ENCODE results near the gene NELL1. TPM values are rescaled to one million over a fixed set of nuclear protein-coding genes. Genes with fewer than 3 reads are reported as not detected.

Gene NELL1
- total RNA-seq, 3 donors from 2014 or later (not counting 1 experiment from before 2014, with no cell fraction given), result not detected

- no peaks in the 10 kb centered on the region for H3K4me1 ChIP-seq (ENCODE audit: control insufficient read depth, insufficient read depth, low read length)
- H3K4me1 Mint-ChIP-seq, result no peaks in the 10 kb centered on the region
- H3K27ac Mint-ChIP-seq, result no peak overlapping the region
- ATAC-seq, result no peak
- H3K27ac ChIP-seq (ENCODE audit: low read length), result no peak overlapping the region
- TF ChIP-seq CTCF (IDR thresholded peaks at IDR 0.05), result no peak
- peaks cover 2% of the 10 kb centered on the region for H3K36me3 Mint-ChIP-seq
- no peak overlapping the region for H3K4me3 ChIP-seq (ENCODE audit: low read length)
- intact Hi-C loops (cut with micrococcal nuclease), result loop anchor here (5.0 kb wide), 1 partner anchor 391 kb away; no protein-coding TSS in a partner anchor
- no peaks in the 10 kb centered on the region for H3K36me3 ChIP-seq (ENCODE audit: control insufficient read depth, insufficient read depth, low read length)
- no peak overlapping the region for H3K4me3 Mint-ChIP-seq
- peaks cover 17 to 27% of the 10 kb centered on the region in 2 donors for H3K9me3 Mint-ChIP-seq
- no peaks in the 10 kb centered on the region for H3K27me3 Mint-ChIP-seq (ENCODE audit: low read depth in 2 of 2)
- no peaks in the 10 kb centered on the region for H3K27me3 ChIP-seq (ENCODE audit: control insufficient read depth, insufficient read depth, low read length)
- H3K9me3 ChIP-seq (ENCODE audit: control insufficient read depth, insufficient read depth, low read length), result no peaks in the 10 kb centered on the region
- DNase-seq, result no peak
- WGBS (ENCODE audit: insufficient coverage), result 84% methylated on average over 3 of the region's 3 CpGs
Observed at GRCh38 chr11:20931029-20931428, 261.6 kb downstream of the NELL1 start.

- ATAC-seq (no peak), DNase-seq (no peak)
- Histone ChIP-seq H3K4me3 (ENCODE audit: low read length) (no peak overlapping the region), H3K4me1 (ENCODE audit: control insufficient read depth, insufficient read depth, low read length) (no peaks in the 10 kb centered on the region), H3K27ac (ENCODE audit: low read length) (no peak overlapping the region), H3K36me3 (ENCODE audit: control insufficient read depth, insufficient read depth, low read length) (no peaks in the 10 kb centered on the region), H3K27me3 (ENCODE audit: control insufficient read depth, insufficient read depth, low read length) (no peaks in the 10 kb centered on the region), H3K9me3 (ENCODE audit: control insufficient read depth, insufficient read depth, low read length) (no peaks in the 10 kb centered on the region)
- intact Hi-C loops (cut with micrococcal nuclease), result loop anchor here (5.0 kb wide), 1 partner anchor 389 kb away; no protein-coding TSS in a partner anchor
- TF ChIP-seq CTCF (IDR thresholded peaks at IDR 0.05), result no peak
- no peak overlapping the region for H3K27ac Mint-ChIP-seq
- H3K36me3 Mint-ChIP-seq, result no peaks in the 10 kb centered on the region
- no peak overlapping the region for H3K4me3 Mint-ChIP-seq
- H3K9me3 Mint-ChIP-seq, result peaks cover 16 to 25% of the 10 kb centered on the region in 2 donors
- H3K4me1 Mint-ChIP-seq, result no peaks in the 10 kb centered on the region
- H3K27me3 Mint-ChIP-seq (ENCODE audit: low read depth in 2 of 2), result no peaks in the 10 kb centered on the region
- 71% methylated on average over 3 of the region's 3 CpGs for WGBS (ENCODE audit: insufficient coverage)
Observed at GRCh38 chr11:20933086-20933485, 263.7 kb downstream of the NELL1 start.

- intact Hi-C loops (cut with micrococcal nuclease), result loop anchor here (5.0 kb wide), 1 partner anchor 388 kb away; no protein-coding TSS in a partner anchor
- no peaks in the 10 kb centered on the region for H3K27me3 ChIP-seq (ENCODE audit: control insufficient read depth, insufficient read depth, low read length)
- H3K4me3 ChIP-seq (ENCODE audit: low read length), result no peak overlapping the region
- Mint-ChIP-seq H3K36me3 (no peaks in the 10 kb centered on the region), H3K4me1 (no peaks in the 10 kb centered on the region), H3K27me3 (ENCODE audit: low read depth in 2 of 2) (no peaks in the 10 kb centered on the region), H3K27ac (no peak overlapping the region), H3K9me3 (peaks cover 19 to 28% of the 10 kb centered on the region in 2 donors), H3K4me3 (no peak overlapping the region)
- TF ChIP-seq CTCF (IDR thresholded peaks at IDR 0.05), result no peak
- H3K27ac ChIP-seq (ENCODE audit: low read length), result no peak overlapping the region
- H3K36me3 ChIP-seq (ENCODE audit: control insufficient read depth, insufficient read depth, low read length), result no peaks in the 10 kb centered on the region
- H3K4me1 ChIP-seq (ENCODE audit: control insufficient read depth, insufficient read depth, low read length), result no peaks in the 10 kb centered on the region
- DNase-seq (no peak), ATAC-seq (no peak)
- WGBS (ENCODE audit: insufficient coverage), result 72% methylated on average over 3 of the region's 3 CpGs
- no peaks in the 10 kb centered on the region for H3K9me3 ChIP-seq (ENCODE audit: control insufficient read depth, insufficient read depth, low read length)
Observed at GRCh38 chr11:20933958-20934357, 264.6 kb downstream of the NELL1 start.

DNA sequence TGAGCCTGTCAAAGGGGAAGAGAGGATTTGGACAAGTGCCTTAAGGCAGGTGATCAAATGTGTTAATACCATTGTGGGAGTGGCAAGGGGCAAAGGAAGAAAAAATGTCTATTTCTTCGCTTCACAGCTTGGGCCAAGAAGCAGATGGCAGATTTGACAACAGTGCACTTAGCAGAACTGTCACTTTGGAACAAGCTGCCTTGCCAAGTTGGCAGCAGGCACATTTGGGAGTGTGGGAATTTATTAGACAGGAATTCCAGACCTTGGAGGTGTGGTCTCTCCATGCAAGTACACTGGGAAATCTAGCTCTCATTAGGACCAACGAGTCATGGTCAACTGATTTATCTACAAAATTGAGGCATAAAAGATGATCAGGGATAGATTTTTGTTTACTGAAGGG is 265.1 kb downstream of the NELL1 start:
- H3K27me3 ChIP-seq (ENCODE audit: control insufficient read depth, insufficient read depth, low read length), result no peaks in the 10 kb centered on the region
- no peaks in the 10 kb centered on the region for H3K4me1 Mint-ChIP-seq
- no peak overlapping the region for H3K4me3 ChIP-seq (ENCODE audit: low read length)
- H3K27ac ChIP-seq (ENCODE audit: low read length), result no peak overlapping the region
- no peak for DNase-seq
- no peaks in the 10 kb centered on the region for H3K9me3 ChIP-seq (ENCODE audit: control insufficient read depth, insufficient read depth, low read length)
- no peak for ATAC-seq
- intact Hi-C loops (cut with micrococcal nuclease), result loop anchor here (5.0 kb wide), 1 partner anchor 388 kb away; no protein-coding TSS in a partner anchor
- WGBS (ENCODE audit: insufficient coverage), result 80% methylated on average over 2 of the region's 2 CpGs
- no peaks in the 10 kb centered on the region for H3K4me1 ChIP-seq (ENCODE audit: control insufficient read depth, insufficient read depth, low read length)
- no peak overlapping the region for H3K4me3 Mint-ChIP-seq
- no peaks in the 10 kb centered on the region for H3K27me3 Mint-ChIP-seq (ENCODE audit: low read depth in 2 of 2)
- no peaks in the 10 kb centered on the region for H3K36me3 Mint-ChIP-seq
- no peak for TF ChIP-seq CTCF (IDR thresholded peaks at IDR 0.05)
- H3K36me3 ChIP-seq (ENCODE audit: control insufficient read depth, insufficient read depth, low read length), result no peaks in the 10 kb centered on the region
- H3K9me3 Mint-ChIP-seq, result peaks cover 21 to 30% of the 10 kb centered on the region in 2 donors
- H3K27ac Mint-ChIP-seq, result no peak overlapping the region

Measured in natural killer cell (primary cell).